ENCODE results near the gene DIMT1. TPM values are rescaled to one million over a fixed set of nuclear protein-coding genes. Genes with fewer than 3 reads are reported as not detected.
A peak's percentile ranks its signal among the peaks of the same experiment; 100 is the strongest.

The DIMT1 gene
- total and polyA plus RNA-seq, 5 donors from 2014 or later = 15.8 to 57.2 (median 45.4) TPM

- Histone ChIP-seq H3K36me3 (ENCODE audit: control insufficient read depth, insufficient read depth, low read length) (peaks cover 81% of the 10 kb centered on the region), H3K9me3 (ENCODE audit: control insufficient read depth in 2 of 2, low read length in 2 of 2) (no peaks in the 10 kb centered on the region), H3K4me3 (ENCODE audit: low read depth, low read length) (no peak overlapping the region), H3K27ac (ENCODE audit: insufficient read depth, low read length, poor library complexity, severe bottlenecking) (no peak overlapping the region), H3K27me3 (ENCODE audit: control insufficient read depth, insufficient read depth, low read length) (no peaks in the 10 kb centered on the region), H3K4me1 (ENCODE audit: control insufficient read depth, insufficient read depth, low read length, poor library complexity, severe bottlenecking) (no peaks in the 10 kb centered on the region)
- Mint-ChIP-seq H3K9me3 (no peaks in the 10 kb centered on the region), H3K4me3 (no peak overlapping the region), H3K27me3 (no peaks in the 10 kb centered on the region), H3K4me1 (peaks cover under 1 to 8% (median 4%) of the 10 kb centered on the region in 4 donors), H3K36me3 (peaks cover 29% of the 10 kb centered on the region), H3K27ac (no peak overlapping the region)
- no peak for DNase-seq
- ATAC-seq (ENCODE audit: low read depth in 2 of 2) = no peak
Measured at GRCh38 chr5:62385131-62385530, 18.6 kb downstream of the DIMT1 start.

GRCh38 chr5:62376064-62376463 lies 27.6 kb downstream of the DIMT1 start:
- H3K27me3 ChIP-seq (ENCODE audit: control insufficient read depth, insufficient read depth, low read length) = no peaks in the 10 kb centered on the region
- peaks cover 38% of the 10 kb centered on the region for H3K36me3 Mint-ChIP-seq
- H3K4me3 Mint-ChIP-seq = no peak overlapping the region
- H3K27ac Mint-ChIP-seq = peak overlapping the region in 1 of 3 donors; percentile 44
- H3K36me3 ChIP-seq (ENCODE audit: control insufficient read depth, insufficient read depth, low read length) = peaks cover 86% of the 10 kb centered on the region
- H3K9me3 Mint-ChIP-seq = no peaks in the 10 kb centered on the region
- ATAC-seq (ENCODE audit: low read depth in 2 of 2) (no peak), DNase-seq (no peak)
- no peak overlapping the region for H3K27ac ChIP-seq (ENCODE audit: insufficient read depth, low read length, poor library complexity, severe bottlenecking)
- no peaks in the 10 kb centered on the region for H3K9me3 ChIP-seq (ENCODE audit: control insufficient read depth in 2 of 2, low read length in 2 of 2)
- H3K4me1 Mint-ChIP-seq = peaks cover 0 to 6% (median 2%) of the 10 kb centered on the region in 4 donors
- no peaks in the 10 kb centered on the region for H3K27me3 Mint-ChIP-seq
- no peak overlapping the region for H3K4me3 ChIP-seq (ENCODE audit: low read depth, low read length)
- H3K4me1 ChIP-seq (ENCODE audit: control insufficient read depth, insufficient read depth, low read length, poor library complexity, severe bottlenecking) = no peaks in the 10 kb centered on the region

- DNase-seq = no peak
- Histone ChIP-seq H3K36me3 (ENCODE audit: control insufficient read depth, insufficient read depth, low read length) (peaks cover 86% of the 10 kb centered on the region), H3K27ac (ENCODE audit: insufficient read depth, low read length, poor library complexity, severe bottlenecking) (no peak overlapping the region), H3K4me3 (ENCODE audit: low read depth, low read length) (no peak overlapping the region), H3K9me3 (ENCODE audit: control insufficient read depth in 2 of 2, low read length in 2 of 2) (no peaks in the 10 kb centered on the region), H3K4me1 (ENCODE audit: control insufficient read depth, insufficient read depth, low read length, poor library complexity, severe bottlenecking) (no peaks in the 10 kb centered on the region), H3K27me3 (ENCODE audit: control insufficient read depth, insufficient read depth, low read length) (no peaks in the 10 kb centered on the region)
- no peak for ATAC-seq (ENCODE audit: low read depth in 2 of 2)
- no peaks in the 10 kb centered on the region for H3K27me3 Mint-ChIP-seq
- peak overlapping the region in 1 of 3 donors; percentile 44 for H3K27ac Mint-ChIP-seq
- H3K4me1 Mint-ChIP-seq = peaks cover 0 to 5% (median 3%) of the 10 kb centered on the region in 4 donors
- H3K4me3 Mint-ChIP-seq = no peak overlapping the region
- H3K9me3 Mint-ChIP-seq = no peaks in the 10 kb centered on the region
- H3K36me3 Mint-ChIP-seq = peaks cover 36% of the 10 kb centered on the region
Measured at GRCh38 chr5:62375627-62376026, 28.1 kb downstream of the DIMT1 start.

- H3K27ac Mint-ChIP-seq = no peak overlapping the region
- DNase-seq = no peak
- H3K9me3 Mint-ChIP-seq = no peaks in the 10 kb centered on the region
Measured at GRCh38 chr5:62374090-62374489, 29.6 kb downstream of the DIMT1 start.

GRCh38 chr5:62373382-62373781 lies 30.3 kb downstream of the DIMT1 start:
- H3K27me3 ChIP-seq (ENCODE audit: control insufficient read depth, insufficient read depth, low read length) = no peaks in the 10 kb centered on the region
- Mint-ChIP-seq H3K27ac (peak overlapping the region in 2 of 3 donors; percentile 32 to 76), H3K4me1 (peaks cover 0 to 6% (median 3%) of the 10 kb centered on the region in 4 donors), H3K4me3 (no peak overlapping the region), H3K27me3 (no peaks in the 10 kb centered on the region), H3K36me3 (peaks cover 32% of the 10 kb centered on the region), H3K9me3 (no peaks in the 10 kb centered on the region)
- no peak overlapping the region for H3K27ac ChIP-seq (ENCODE audit: insufficient read depth, low read length, poor library complexity, severe bottlenecking)
- no peak for DNase-seq
- ATAC-seq (ENCODE audit: low read depth in 2 of 2) = no peak
- H3K4me3 ChIP-seq (ENCODE audit: low read depth, low read length) = no peak overlapping the region
- H3K36me3 ChIP-seq (ENCODE audit: control insufficient read depth, insufficient read depth, low read length) = peaks cover 82% of the 10 kb centered on the region
- no peaks in the 10 kb centered on the region for H3K4me1 ChIP-seq (ENCODE audit: control insufficient read depth, insufficient read depth, low read length, poor library complexity, severe bottlenecking)
- no peaks in the 10 kb centered on the region for H3K9me3 ChIP-seq (ENCODE audit: control insufficient read depth in 2 of 2, low read length in 2 of 2)

More at GRCh38 chr5:62374090-62374489, 29.6 kb downstream of the DIMT1 start:
- Histone ChIP-seq H3K27ac (ENCODE audit: insufficient read depth, low read length, poor library complexity, severe bottlenecking) (no peak overlapping the region), H3K9me3 (ENCODE audit: control insufficient read depth in 2 of 2, low read length in 2 of 2) (no peaks in the 10 kb centered on the region), H3K27me3 (ENCODE audit: control insufficient read depth, insufficient read depth, low read length) (no peaks in the 10 kb centered on the region), H3K4me3 (ENCODE audit: low read depth, low read length) (no peak overlapping the region), H3K36me3 (ENCODE audit: control insufficient read depth, insufficient read depth, low read length) (peaks cover 86% of the 10 kb centered on the region), H3K4me1 (ENCODE audit: control insufficient read depth, insufficient read depth, low read length, poor library complexity, severe bottlenecking) (no peaks in the 10 kb centered on the region)
- no peaks in the 10 kb centered on the region for H3K27me3 Mint-ChIP-seq
- peaks cover 0 to 6% (median 2%) of the 10 kb centered on the region in 4 donors for H3K4me1 Mint-ChIP-seq
- H3K36me3 Mint-ChIP-seq = peaks cover 34% of the 10 kb centered on the region
- H3K4me3 Mint-ChIP-seq = no peak overlapping the region
- no peak for ATAC-seq (ENCODE audit: low read depth in 2 of 2)

GRCh38 chr5:62372600-62372999 lies 31.1 kb downstream of the DIMT1 start:
- H3K4me1 ChIP-seq (ENCODE audit: control insufficient read depth, insufficient read depth, low read length, poor library complexity, severe bottlenecking) = no peaks in the 10 kb centered on the region
- H3K27me3 Mint-ChIP-seq = no peaks in the 10 kb centered on the region
- DNase-seq = no peak
- no peak overlapping the region for H3K4me3 Mint-ChIP-seq
- H3K36me3 ChIP-seq (ENCODE audit: control insufficient read depth, insufficient read depth, low read length) = peaks cover 79% of the 10 kb centered on the region
- no peak overlapping the region for H3K4me3 ChIP-seq (ENCODE audit: low read depth, low read length)
- ATAC-seq (ENCODE audit: low read depth in 2 of 2) = no peak
- H3K9me3 ChIP-seq (ENCODE audit: control insufficient read depth in 2 of 2, low read length in 2 of 2) = no peaks in the 10 kb centered on the region
- H3K36me3 Mint-ChIP-seq = peaks cover 25% of the 10 kb centered on the region
- H3K4me1 Mint-ChIP-seq = peaks cover 0 to 5% (median 2%) of the 10 kb centered on the region in 4 donors
- no peaks in the 10 kb centered on the region for H3K9me3 Mint-ChIP-seq
- no peak overlapping the region for H3K27ac ChIP-seq (ENCODE audit: insufficient read depth, low read length, poor library complexity, severe bottlenecking)
- no peaks in the 10 kb centered on the region for H3K27me3 ChIP-seq (ENCODE audit: control insufficient read depth, insufficient read depth, low read length)
- H3K27ac Mint-ChIP-seq = no peak overlapping the region

GRCh38 chr5:62371409-62371808 lies 32.3 kb downstream of the DIMT1 start:
- H3K27ac ChIP-seq (ENCODE audit: insufficient read depth, low read length, poor library complexity, severe bottlenecking) = no peak overlapping the region
- no peaks in the 10 kb centered on the region for H3K27me3 Mint-ChIP-seq
- H3K27ac Mint-ChIP-seq = no peak overlapping the region
- H3K27me3 ChIP-seq (ENCODE audit: control insufficient read depth, insufficient read depth, low read length) = no peaks in the 10 kb centered on the region
- H3K36me3 Mint-ChIP-seq = peaks cover 29% of the 10 kb centered on the region
- no peaks in the 10 kb centered on the region for H3K4me1 ChIP-seq (ENCODE audit: control insufficient read depth, insufficient read depth, low read length, poor library complexity, severe bottlenecking)
- H3K9me3 ChIP-seq (ENCODE audit: control insufficient read depth in 2 of 2, low read length in 2 of 2) = no peaks in the 10 kb centered on the region
- no peak for DNase-seq
- no peak overlapping the region for H3K4me3 ChIP-seq (ENCODE audit: low read depth, low read length)
- ATAC-seq (ENCODE audit: low read depth in 2 of 2) = no peak
- H3K9me3 Mint-ChIP-seq = no peaks in the 10 kb centered on the region
- peaks cover 0 to 7% (median 3%) of the 10 kb centered on the region in 4 donors for H3K4me1 Mint-ChIP-seq
- H3K4me3 Mint-ChIP-seq = no peak overlapping the region
- H3K36me3 ChIP-seq (ENCODE audit: control insufficient read depth, insufficient read depth, low read length) = peaks cover 71% of the 10 kb centered on the region

GRCh38 chr5:62369039-62369438 lies 34.7 kb downstream of the DIMT1 start:
- peak overlapping the region; percentile 20 to 78 (median 59) for H3K27ac Mint-ChIP-seq
- H3K9me3 ChIP-seq (ENCODE audit: control insufficient read depth in 2 of 2, low read length in 2 of 2) = no peaks in the 10 kb centered on the region
- H3K4me1 Mint-ChIP-seq = peaks cover 0 to 9% (median 3%) of the 10 kb centered on the region in 4 donors
- H3K4me3 Mint-ChIP-seq = no peak overlapping the region
- H3K9me3 Mint-ChIP-seq = no peaks in the 10 kb centered on the region
- DNase-seq = no peak
- H3K36me3 ChIP-seq (ENCODE audit: control insufficient read depth, insufficient read depth, low read length) = peaks cover 73% of the 10 kb centered on the region
- no peaks in the 10 kb centered on the region for H3K4me1 ChIP-seq (ENCODE audit: control insufficient read depth, insufficient read depth, low read length, poor library complexity, severe bottlenecking)
- H3K36me3 Mint-ChIP-seq = peaks cover 29% of the 10 kb centered on the region
- no peaks in the 10 kb centered on the region for H3K27me3 ChIP-seq (ENCODE audit: control insufficient read depth, insufficient read depth, low read length)
- H3K4me3 ChIP-seq (ENCODE audit: low read depth, low read length) = no peak overlapping the region
- no peak overlapping the region for H3K27ac ChIP-seq (ENCODE audit: insufficient read depth, low read length, poor library complexity, severe bottlenecking)
- ATAC-seq (ENCODE audit: low read depth in 2 of 2) = no peak
- H3K27me3 Mint-ChIP-seq = no peaks in the 10 kb centered on the region
